SK-N-SH (cell line): ENCODE data around the gene MARCHF3. TPM values are rescaled to one million over a fixed set of nuclear protein-coding genes. Genes with fewer than 3 reads are reported as not detected.

ENCODE experiments used
- CTCF ChIA-PET: fragments of 300-600, 350-600 bp; formaldehyde crosslinking; extraction: SDS; loops from one replicate; lab custom pipeline; 2021; lab: Yijun Ruan, JAX
- POLR2A ChIA-PET: fragments of 350-600 bp; sonication (Branson Sonifier 250); formaldehyde crosslinking; extraction: SDS; loops from one replicate; lab custom pipeline; 2020; ENCODE audit warnings: antibody characterized with exemption, inconsistent platforms; lab: Yijun Ruan, JAX
- DNase-seq: peaks from one replicate; pipeline ENCODE4 v3.0.0; 2012
- H2AFZ ChIP-seq: fragments of 200-600 bp; sonication (generic); 2 replicates; pipeline ENCODE4 v1.8.1; 2016; ENCODE audit warnings: antibody characterized with exemption, mild to moderate bottlenecking, low read depth
- H3F3A ChIP-seq: fragments of 200-600 bp; sonication (generic); replicated peaks from 2 replicates; pipeline ENCODE3; 2016; ENCODE audit warnings: antibody characterized with exemption, mild to moderate bottlenecking; ENCODE audit not compliant: insufficient read depth
- H3K27ac ChIP-seq, 2 experiments: fragments of 200-500 bp in 1 of 2; fragments of 200-600 bp in 1 of 2; sonication (Bioruptor generic) in 1 of 2; sonication (generic), shearing (Covaris generic) in 1 of 2; 2 replicates each; pipeline versions ENCODE4 v1.5.1 to v1.6.1; 2014 to 2016; ENCODE audit warnings: low read depth in 2 of 2, inconsistent platforms in 1 of 2, low read length in 1 of 2, mild to moderate bottlenecking in 1 of 2, mixed read lengths in 1 of 2
- H3K27me3 ChIP-seq: fragments of 200-600 bp; sonication (generic), shearing (Covaris generic); 2 replicates; pipeline ENCODE4 v1.6.1; 2016; ENCODE audit warnings: mixed run types; ENCODE audit not compliant: insufficient read depth
- H3K36me3 ChIP-seq, 2 experiments: fragments of 200-500 bp in 1 of 2; fragments of 200-600 bp in 1 of 2; sonication (Bioruptor generic) in 1 of 2; sonication (generic) in 1 of 2; replicated peaks in 1 of 2; 2 replicates each; pipeline versions ENCODE3 to v1.5.1; 2014 to 2016; ENCODE audit warnings: low read length in 1 of 2, mild to moderate bottlenecking in 1 of 2; ENCODE audit not compliant: insufficient read depth in 2 of 2, control insufficient read depth in 1 of 2
- H3K4me1 ChIP-seq, 2 experiments: fragments of 200-500 bp in 1 of 2; fragments of 200-600 bp in 1 of 2; sonication (Bioruptor generic) in 1 of 2; sonication (generic), shearing (Covaris generic) in 1 of 2; 2 replicates each; pipeline versions ENCODE4 v1.5.1 to v1.6.1; 2014 to 2016; ENCODE audit warnings: low read depth in 1 of 2, low read length in 1 of 2, mixed run types in 1 of 2; ENCODE audit not compliant: insufficient read depth in 2 of 2, control insufficient read depth in 1 of 2
- H3K4me2 ChIP-seq: fragments of 200-600 bp; sonication (generic), shearing (Covaris generic); 2 replicates; pipeline ENCODE4 v1.6.1; 2017; ENCODE audit warnings: mixed run types
- H3K4me3 ChIP-seq, 2 experiments: fragments of 200-500 bp in 1 of 2; fragments of 200-600 bp in 1 of 2; sonication (Bioruptor generic) in 1 of 2; sonication (generic), shearing (Covaris generic) in 1 of 2; 2 replicates each; pipeline versions ENCODE4 v1.5.1 to v1.8.1; 2014 to 2016; ENCODE audit warnings: low read depth in 2 of 2, inconsistent platforms in 1 of 2, low read length in 1 of 2, mild to moderate bottlenecking in 1 of 2, mixed read lengths in 1 of 2, moderate library complexity in 1 of 2
- H3K79me2 ChIP-seq: fragments of 200-600 bp; sonication (generic); 2 replicates; pipeline ENCODE4 v1.8.1; 2017; ENCODE audit warnings: mild to moderate bottlenecking; ENCODE audit not compliant: insufficient read depth
- H3K9ac ChIP-seq: fragments of 200-600 bp; sonication (generic); 2 replicates; pipeline ENCODE4 v1.6.1; 2017; ENCODE audit warnings: mixed run types
- H3K9me2 ChIP-seq: fragments of 200-600 bp; sonication (generic); 2 replicates; pipeline ENCODE4 v1.6.1; 2017; ENCODE audit warnings: mixed run types
- H3K9me3 ChIP-seq: fragments of 200-600 bp; sonication (generic); 2 replicates; pipeline ENCODE4 v1.6.1; 2017; ENCODE audit warnings: mixed run types, mild to moderate bottlenecking, moderate library complexity
- H4K20me1 ChIP-seq: fragments of 200-600 bp; sonication (generic); 2 replicates; pipeline ENCODE4 v1.6.1; 2017; ENCODE audit warnings: mild to moderate bottlenecking, mixed run types; ENCODE audit not compliant: insufficient read depth
- CHD2 ChIP-seq: fragments of 150-350 bp; IDR thresholded peaks from 2 replicates; pipeline ENCODE4 v1.6.1; 2018; ENCODE audit warnings: low read length; ENCODE audit not compliant: partially characterized antibody
- CTCF ChIP-seq: fragments of 200-600 bp; sonication (generic); IDR thresholded peaks from 2 replicates; pipeline ENCODE4 v1.6.1; 2017; ENCODE audit warnings: antibody characterized with exemption, mild to moderate bottlenecking, moderate library complexity
- ELF1 ChIP-seq: IDR thresholded peaks from 2 replicates; pipeline ENCODE4 v1.4.0; 2012
- EP300 ChIP-seq, 2 experiments: IDR thresholded peaks; 2 replicates each; pipeline versions ENCODE4 v1.4.0 to v1.6.1; 2012; ENCODE audit warnings: borderline replicate concordance in 1 of 2, low read depth in 1 of 2, low read length in 1 of 2
- FOSL2 ChIP-seq: IDR thresholded peaks from 2 replicates; pipeline ENCODE4 v1.4.0; 2012; ENCODE audit warnings: low read depth, mild to moderate bottlenecking, moderate library complexity, borderline replicate concordance
- FOXJ3 ChIP-seq: sonication (generic); formaldehyde crosslinking; IDR thresholded peaks from 2 replicates; pipeline ENCODE4 v1.5.1; 2020; ENCODE audit warnings: mild to moderate bottlenecking, missing genetic modification reagents
- GATA2 ChIP-seq: sonication (generic); formaldehyde crosslinking; IDR thresholded peaks from 2 replicates; pipeline ENCODE4 v1.5.0; 2020; ENCODE audit warnings: mild to moderate bottlenecking, missing genetic modification reagents
- MEF2A ChIP-seq: IDR thresholded peaks from 2 replicates; pipeline ENCODE4 v1.4.0; 2012; ENCODE audit warnings: low read depth, borderline replicate concordance
- MXI1 ChIP-seq: IDR thresholded peaks from 2 replicates; pipeline ENCODE4 v1.6.1; 2012; ENCODE audit warnings: mild to moderate bottlenecking, low read depth, low read length, improper control_type of control experiment
- NRF1 ChIP-seq: IDR thresholded peaks from 2 replicates; pipeline ENCODE4 v1.6.1; 2012; ENCODE audit warnings: low read depth, mild to moderate bottlenecking, low read length
- POLR2AphosphoS5 ChIP-seq: IDR thresholded peaks from 2 replicates; pipeline ENCODE4 v1.6.1; 2012; ENCODE audit warnings: low read depth, low read length
- REST ChIP-seq: IDR thresholded peaks from 2 replicates; pipeline ENCODE4 v1.6.1; 2012; ENCODE audit warnings: mild to moderate bottlenecking, low read depth, low read length, moderate library complexity
- RXRA ChIP-seq: IDR thresholded peaks from 2 replicates; pipeline ENCODE4 v1.4.0; 2012; ENCODE audit warnings: low read depth, mild to moderate bottlenecking, borderline replicate concordance
- SMC3 ChIP-seq: IDR thresholded peaks from 2 replicates; pipeline ENCODE4 v1.6.1; 2012; ENCODE audit warnings: low read depth, low read length, improper control_type of control experiment
- TCF12 ChIP-seq: IDR thresholded peaks from 2 replicates; pipeline ENCODE4 v1.4.0; 2012
- ZBTB33 ChIP-seq: IDR thresholded peaks from 2 replicates; pipeline ENCODE4 v1.4.0; 2012; ENCODE audit warnings: low read depth, borderline replicate concordance
- WGBS: methylation state at CpG from one replicate; pipeline ENCODE4 v1.1.6; 2017; ENCODE audit warnings: low lambda C conversion rate; 5-methylcytosine and 5-hydroxymethylcytosine counted together
- polyA plus RNA-seq, 3 experiments: library from polyadenylated mRNA; depleted of rRNA; stranded (reverse); fragments of >200 nt; gene quantifications; 2 replicates each; pipeline ENCODE4 v1.2.3, GENCODE V29; 2012

MARCHF3 gene
- polyA plus RNA-seq, 1 of the 3 experiments (the other 2 are of a cell fraction): 21.5 TPM

- TF ChIP-seq FOSL2: no peak
- TF ChIP-seq MEF2A: no peak
- TF ChIP-seq CHD2: no peak
- no peak for TF ChIP-seq RXRA
- TF ChIP-seq POLR2AphosphoS5: no peak
- no peak for TF ChIP-seq ZBTB33
- TF ChIP-seq SMC3: no peak
- no peak for TF ChIP-seq MXI1
- TF ChIP-seq, all 33 proteins: peak for 0
Measured at GRCh38 chr5:126973193-126973592, 57.2 kb downstream of the MARCHF3 start (continued).

GRCh38 chr5:126972062-126972895 is 58.1 kb downstream of the MARCHF3 start:
- DNase-seq: no peak
- peaks cover 5% of the 10 kb centered on the region; the same call in 1 of the 2 replicates for H3K79me2 ChIP-seq
- TF ChIP-seq NRF1: no peak
- no peak for TF ChIP-seq GATA2 (CRISPR knock-in tag)
- TF ChIP-seq ELF1: 0 out of 2 replicates have a peak, but pooled peaks have one; percentile 10
- TF ChIP-seq EP300 (IDR thresholded peaks at IDR 0.05; ENCODE audit: borderline replicate concordance in 1 of 2, low read depth in 1 of 2, low read length in 1 of 2): no peak
- TF ChIP-seq, all 33 proteins: peak for 1
- Histone ChIP-seq H2AFZ (no peak overlapping the region), H3K9me2 (no peaks in the 10 kb centered on the region), H3K4me3 (no peak overlapping the region), H4K20me1 (no peaks in the 10 kb centered on the region), H3K27me3 (no peaks in the 10 kb centered on the region), H3K27ac (no peak overlapping the region), H3K4me2 (no peak overlapping the region), H3F3A (peaks cover 10% of the 10 kb centered on the region), H3K36me3 (no peaks in the 10 kb centered on the region), H3K9me3 (no peaks in the 10 kb centered on the region), H3K9ac (no peak overlapping the region), H3K4me1 (peaks cover 17 to 19% of the 10 kb centered on the region in 2 experiments; a peak in 3 of 4 replicates)
- WGBS: 87% methylated on average over 4 of the region's 4 CpGs
- CTCF ChIA-PET: interaction anchor here (1.1 kb wide), 1 partner anchor 56 kb away, joined by 3 read pairs; no protein-coding TSS in a partner anchor
- POLR2A ChIA-PET: no interaction called here

GRCh38 chr5:126971455-126972031 is 58.8 kb downstream of the MARCHF3 start:
- H3K4me3 ChIP-seq: no peak overlapping the region
- CTCF ChIA-PET: interaction anchor here (1.1 kb wide), 1 partner anchor 57 kb away, joined by 3 read pairs; no protein-coding TSS in a partner anchor
- 100% methylated on average over 1 of the region's 1 CpG for WGBS

More at GRCh38 chr5:126971455-126972031, 58.8 kb downstream of the MARCHF3 start:
- no peaks in the 10 kb centered on the region for H3K9me2 ChIP-seq
- TF ChIP-seq SMC3 (no peak), FOXJ3 (CRISPR knock-in tag) (no peak), REST (no peak), CTCF (no peak), TCF12 (no peak)
- TF ChIP-seq, all 33 proteins: peak for 0
- peaks cover 12 to 19% of the 10 kb centered on the region in 2 experiments; a peak in 3 of 4 replicates for H3K4me1 ChIP-seq
- H3K9me3 ChIP-seq: no peaks in the 10 kb centered on the region
- no peak overlapping the region for H3K9ac ChIP-seq
- no peak for DNase-seq
- H3K36me3 ChIP-seq: no peaks in the 10 kb centered on the region
- H3K4me2 ChIP-seq: no peak overlapping the region
- peak overlapping the region in 1 of 2 experiments; percentile 48; a peak in 1 of 4 replicates for H3K27ac ChIP-seq
- H2AFZ ChIP-seq: no peak overlapping the region
- no peaks in the 10 kb centered on the region for H3K27me3 ChIP-seq
- peaks cover 1% of the 10 kb centered on the region; the same call in 1 of the 2 replicates for H3K79me2 ChIP-seq
- POLR2A ChIA-PET: no interaction called here
- H3F3A ChIP-seq: peaks cover 10% of the 10 kb centered on the region
- no peaks in the 10 kb centered on the region for H4K20me1 ChIP-seq
